HG03064 (cell line): ENCODE measurements around the gene CUTC.

Experiments
- ATAC-seq: cut with Tn5 transposase; IDR thresholded peaks from one replicate; pipeline ENCODE4 v1.9.1; 2021; ENCODE audit warnings: low read depth; ENCODE audit not compliant: unreplicated experiment

CUTC gene

DNA sequence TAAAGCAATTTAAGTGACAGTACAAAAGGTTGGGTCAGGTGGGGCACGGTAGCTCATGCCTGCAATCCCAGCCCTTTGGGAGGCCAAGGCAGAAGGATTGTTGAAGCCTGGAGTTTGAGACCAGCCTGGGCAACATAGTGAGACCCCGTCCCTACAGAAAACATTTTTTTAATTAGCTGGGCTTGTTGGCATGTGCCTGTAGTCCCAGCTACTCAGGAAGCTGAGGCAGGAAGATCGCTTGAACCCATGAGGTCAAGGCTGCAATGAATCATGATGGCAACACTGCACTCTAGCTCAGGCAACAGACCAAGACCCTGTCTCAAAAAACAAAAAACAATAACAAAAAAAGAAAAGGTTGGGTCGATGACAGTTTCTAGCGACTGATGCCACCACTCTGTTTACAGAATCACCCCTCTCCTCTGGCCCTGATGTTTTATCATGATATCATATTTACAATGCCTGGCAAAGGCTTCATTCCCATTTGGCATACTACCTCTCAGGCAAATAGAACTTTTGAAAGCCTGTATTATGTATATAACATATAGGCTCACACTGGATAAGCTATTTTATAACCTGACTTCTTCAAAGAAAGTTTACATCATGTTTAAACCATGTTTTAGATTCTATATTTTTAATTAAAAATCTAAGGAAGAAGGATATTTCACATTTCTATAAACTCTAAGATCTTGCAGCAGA lies 49.8 kb downstream of the CUTC start:
- no peak for ATAC-seq

DNA sequence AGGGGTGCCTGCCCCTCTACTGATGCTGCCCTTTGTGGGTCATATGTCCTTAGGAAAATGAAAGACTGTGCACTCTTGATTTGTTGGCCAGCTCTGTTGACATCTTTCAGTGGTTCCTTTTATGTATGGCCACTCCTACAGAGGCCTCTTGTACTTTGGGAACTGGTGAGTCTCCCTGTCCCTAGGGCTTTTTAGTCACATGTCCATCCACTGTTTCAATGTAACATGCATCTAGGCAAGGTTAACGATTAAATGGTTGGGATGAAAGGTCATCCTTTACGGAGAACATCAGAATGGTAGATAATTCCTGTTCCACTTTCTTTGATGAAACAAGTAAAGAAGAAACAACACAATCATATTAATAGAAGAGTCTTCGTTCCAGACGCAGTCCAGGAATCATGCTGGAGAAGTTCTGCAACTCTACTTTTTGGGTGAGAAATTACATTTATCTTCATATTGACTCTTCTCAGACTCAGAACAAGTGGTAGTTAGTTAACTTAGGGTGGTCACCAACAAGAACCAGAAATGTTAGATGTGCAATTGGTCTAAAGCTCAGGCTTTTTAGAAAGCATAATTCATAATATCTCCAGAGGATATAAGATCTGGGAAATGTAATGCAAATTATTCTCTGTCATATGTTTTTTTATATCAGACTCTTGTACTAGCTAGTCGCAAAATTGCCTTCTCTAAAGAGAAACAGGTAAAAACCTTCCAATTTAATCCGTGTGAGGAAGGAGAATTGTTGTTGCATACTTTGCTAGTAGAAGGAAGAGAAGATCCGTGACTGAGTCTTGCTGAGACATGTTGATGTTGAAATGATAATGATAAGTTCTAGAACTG lies 50.6 kb downstream of the CUTC start, which contains the start of gene ABCC2:
ABCC2 (plus strand) TSS at position 194 of the 840 bp plus-strand sequence; CDS start at position 399, 205 bp downstream.
- ATAC-seq = no peak

DNA sequence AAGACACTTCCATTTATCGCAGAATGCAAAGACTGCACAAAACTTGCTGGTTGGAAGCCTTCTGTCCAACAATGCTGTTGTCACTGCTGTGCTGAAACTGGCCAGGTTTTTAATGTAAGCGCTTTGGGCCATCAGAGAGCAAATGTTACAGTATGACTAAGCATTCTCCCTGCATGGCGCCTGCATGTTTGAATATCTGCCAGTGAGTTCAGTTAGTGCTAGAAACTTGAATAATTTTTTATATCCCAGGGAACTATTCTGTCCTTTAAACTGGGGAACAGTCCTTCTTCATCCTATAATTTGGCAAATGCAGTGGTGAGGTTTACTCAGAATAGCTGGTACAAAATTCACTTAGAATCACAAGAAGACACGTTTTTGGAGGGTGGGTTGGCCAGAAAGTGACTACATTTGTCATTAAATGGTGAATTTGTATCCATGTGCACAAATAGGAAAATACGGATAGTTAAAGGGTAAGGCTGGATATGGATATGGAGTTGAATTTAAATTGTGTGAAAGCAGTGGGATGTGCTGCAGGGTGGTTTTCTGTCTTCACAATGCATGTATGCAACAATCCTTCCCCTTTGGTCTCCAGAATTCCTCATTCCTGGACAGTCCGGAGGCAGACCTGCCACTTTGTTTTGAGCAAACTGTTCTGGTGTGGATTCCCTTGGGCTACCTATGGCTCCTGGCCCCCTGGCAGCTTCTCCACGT lies 52.1 kb downstream of the CUTC start:
- ATAC-seq = no peak

DNA sequence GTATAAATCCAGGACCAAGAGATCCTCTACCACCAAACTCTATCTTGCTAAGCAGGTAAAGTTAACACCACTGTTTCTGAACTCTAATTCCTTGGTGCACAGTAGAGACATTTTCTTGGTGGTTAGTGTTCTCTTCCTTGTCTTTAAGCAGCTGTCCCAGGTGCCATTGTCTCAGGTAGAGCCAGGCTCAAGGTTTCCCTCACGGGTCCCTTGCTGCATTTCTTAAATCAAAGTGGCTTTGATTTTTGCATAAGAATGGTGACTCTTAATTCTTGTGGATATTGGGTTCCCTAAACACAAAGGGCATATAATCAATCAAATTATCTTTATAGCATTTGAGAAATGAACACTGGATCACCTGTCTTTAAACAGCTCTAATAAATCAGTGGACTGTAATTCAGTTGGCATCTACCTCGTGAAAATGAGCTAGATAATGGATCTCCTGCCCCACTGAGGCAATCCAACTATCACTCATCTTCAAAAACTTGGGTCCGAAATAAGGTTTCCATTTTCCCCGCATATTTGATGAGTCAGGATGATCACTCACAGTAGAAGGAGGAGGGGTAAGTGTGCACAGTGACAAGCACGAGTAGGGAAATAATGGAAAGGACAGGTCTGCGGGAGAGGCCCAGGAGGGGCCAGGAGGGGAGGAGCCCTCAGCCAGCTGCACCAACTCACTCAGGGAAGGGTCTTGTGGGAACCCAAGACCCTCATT lies 52.9 kb downstream of the CUTC start:
- no peak for ATAC-seq

DNA sequence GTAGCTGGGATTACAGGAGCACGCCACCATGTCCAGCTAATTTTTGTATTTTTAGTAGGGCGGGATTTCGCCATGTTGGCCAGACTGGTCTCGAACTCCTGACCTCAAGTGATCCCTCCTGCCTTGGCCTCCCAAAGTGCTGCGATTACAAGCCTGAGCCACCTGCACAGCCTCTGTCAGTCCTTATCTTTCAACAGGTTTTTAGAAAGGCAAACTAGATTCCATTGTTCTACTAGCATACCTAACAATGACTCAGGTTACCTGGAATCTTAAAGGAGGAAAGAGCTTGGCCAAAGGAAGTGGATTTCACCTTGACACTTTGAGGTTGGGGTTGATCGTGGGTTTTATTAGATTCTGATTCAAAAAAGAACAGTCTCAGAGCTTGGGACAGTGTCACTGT lies 53.6 kb downstream of the CUTC start:
- no peak for ATAC-seq

DNA sequence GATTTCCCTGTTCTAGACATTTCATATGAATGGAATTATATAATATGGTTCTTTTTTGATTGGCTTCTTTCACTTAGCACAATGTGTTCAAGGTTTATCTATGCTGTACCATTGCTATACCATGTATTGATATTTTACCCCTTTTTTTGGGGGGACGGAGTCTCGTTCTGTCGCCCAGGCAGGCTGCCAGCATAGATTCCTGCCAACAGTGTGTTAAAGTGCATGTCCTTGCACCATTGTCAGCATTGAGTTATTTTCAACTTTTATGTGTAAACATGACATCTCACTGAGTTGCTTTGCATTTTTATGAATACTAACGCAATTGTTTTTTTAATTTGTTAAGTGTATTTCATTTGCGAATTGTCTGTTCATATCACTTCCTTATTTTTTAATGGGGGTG lies 55.3 kb downstream of the CUTC start:
- no peak for ATAC-seq

DNA sequence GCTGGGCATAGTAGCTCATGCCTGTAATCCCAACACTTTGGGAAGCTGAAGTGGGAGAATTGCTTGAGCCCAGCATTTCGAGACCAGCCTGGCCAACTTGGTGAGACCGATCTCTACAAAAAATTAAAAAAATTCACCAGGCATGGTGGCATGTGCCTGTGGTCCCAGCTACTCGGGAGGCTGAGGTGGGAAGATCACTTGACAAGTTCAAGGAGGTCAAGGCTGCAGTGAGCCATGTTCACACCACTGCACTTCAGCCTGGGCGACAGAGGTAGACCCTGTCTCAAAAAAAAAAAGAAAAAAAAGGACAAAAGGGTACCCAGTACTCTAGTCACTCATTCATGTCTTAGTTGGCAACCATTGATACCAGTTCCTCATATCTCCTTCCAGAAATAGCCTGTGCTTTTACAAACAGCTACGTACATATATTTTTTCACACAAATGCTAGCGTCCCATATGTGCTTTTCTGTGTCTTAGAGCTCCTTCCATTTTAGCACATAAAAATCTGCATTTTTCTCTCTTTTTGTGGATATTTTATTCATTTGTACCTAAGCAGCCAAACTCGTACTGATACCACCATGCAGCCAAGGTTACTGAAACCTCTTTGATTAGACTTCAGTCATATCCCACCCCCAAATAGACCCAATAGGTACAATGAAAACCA lies 55.9 kb downstream of the CUTC start:
- ATAC-seq = no peak

DNA sequence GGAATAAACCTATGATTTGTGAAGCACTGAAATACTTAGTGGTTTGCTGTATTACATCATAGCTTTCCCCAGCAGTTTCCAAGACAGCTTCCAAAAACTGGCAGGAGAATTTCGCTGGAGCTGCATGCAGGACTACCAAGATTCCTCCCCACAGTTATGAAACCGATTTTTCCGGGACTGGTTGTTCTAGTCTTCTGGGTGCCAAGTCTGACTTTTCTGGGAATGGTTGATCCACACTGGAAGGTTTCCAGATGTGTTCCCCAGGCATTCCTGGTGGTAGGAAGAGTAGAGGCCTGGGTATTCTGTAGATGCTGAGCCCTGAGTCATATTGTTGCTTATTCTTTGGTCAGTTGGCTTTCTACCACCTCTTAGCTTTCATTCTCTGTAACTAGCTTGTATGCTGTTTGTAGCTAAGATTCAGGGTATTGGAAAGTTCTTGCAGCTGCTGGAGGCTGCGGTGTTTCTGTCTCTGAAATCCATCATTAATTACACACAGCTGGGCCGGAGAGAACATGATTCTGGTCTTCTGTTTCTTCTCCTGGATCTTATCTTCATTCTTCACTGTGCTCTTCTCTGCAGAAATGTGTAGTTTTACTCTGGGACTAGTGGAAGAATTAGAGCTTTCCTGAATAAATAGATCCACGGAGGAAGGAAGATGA lies 56.7 kb downstream of the CUTC start:
- no peak for ATAC-seq

DNA sequence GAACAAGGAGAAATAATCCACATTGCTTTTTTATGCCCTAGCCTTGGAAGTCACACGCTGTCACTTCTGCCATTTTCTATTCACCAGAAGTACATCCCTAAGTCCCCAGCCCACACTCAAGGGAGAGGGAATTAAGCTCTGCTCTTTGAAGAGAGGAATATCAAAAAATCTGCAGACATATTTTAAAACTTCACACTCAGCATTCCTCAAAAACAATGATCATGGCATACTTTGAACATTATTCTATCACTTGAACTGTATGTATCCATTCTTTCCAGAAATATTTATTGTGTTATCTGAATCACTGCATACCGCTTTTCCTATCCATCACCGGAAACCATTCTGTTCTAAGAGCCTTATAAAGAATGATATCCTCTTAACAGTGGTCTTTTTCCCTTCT lies 59.8 kb downstream of the CUTC start:
- no peak for ATAC-seq

DNA sequence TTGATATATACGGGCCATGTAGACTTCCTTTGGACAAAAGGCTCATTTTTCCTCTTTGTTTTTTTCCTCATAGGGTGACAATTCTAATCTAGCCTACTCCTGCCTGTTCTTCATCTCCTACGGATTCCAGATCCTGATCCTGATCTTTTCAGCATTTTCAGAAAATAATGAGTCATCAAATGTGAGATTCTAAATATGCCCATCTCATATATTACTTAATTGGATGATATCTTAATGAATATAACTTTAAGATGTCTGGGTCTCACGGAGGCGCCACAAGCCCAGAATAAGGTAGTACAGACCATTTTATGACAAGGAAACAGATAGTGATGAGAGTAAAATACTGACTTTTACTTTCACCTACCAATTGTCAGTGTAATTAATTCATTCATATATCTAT lies 61.8 kb downstream of the CUTC start:
- ATAC-seq = no peak

DNA sequence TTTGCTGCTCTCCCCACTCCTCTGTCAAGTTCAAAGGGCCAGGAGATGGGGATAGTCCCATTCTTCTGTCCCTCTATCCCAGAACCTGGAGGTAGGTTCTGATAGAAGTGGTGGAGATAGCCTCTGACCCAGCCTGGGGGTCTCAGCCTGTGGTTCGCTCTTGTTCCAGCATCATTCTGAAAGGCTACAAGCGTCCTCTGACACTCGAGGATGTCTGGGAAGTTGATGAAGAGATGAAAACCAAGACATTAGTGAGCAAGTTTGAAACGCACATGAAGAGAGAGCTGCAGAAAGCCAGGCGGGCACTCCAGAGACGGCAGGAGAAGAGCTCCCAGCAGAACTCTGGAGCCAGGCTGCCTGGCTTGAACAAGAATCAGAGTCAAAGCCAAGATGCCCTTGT lies 64.9 kb downstream of the CUTC start:
- ATAC-seq = no peak

DNA sequence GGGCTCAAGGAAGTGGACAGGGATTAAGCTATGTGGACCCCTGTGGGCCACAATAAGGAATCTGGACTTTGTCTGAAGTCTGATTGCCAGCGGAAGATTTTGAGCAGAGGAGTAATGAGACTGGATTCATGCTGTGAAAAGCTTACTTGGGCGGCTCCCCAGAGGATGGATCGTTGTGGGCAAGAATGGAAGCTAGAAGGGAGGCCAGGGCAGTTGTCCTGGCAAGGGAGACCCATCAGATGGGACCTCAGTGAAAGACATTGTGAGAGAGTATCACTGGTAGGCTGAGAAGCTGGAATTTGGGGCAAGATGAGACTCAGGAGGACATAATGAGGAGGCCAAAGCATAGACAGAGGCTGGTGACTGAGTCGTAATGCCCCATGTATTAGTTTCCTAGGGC lies 66.0 kb downstream of the CUTC start:
- ATAC-seq = no peak

DNA sequence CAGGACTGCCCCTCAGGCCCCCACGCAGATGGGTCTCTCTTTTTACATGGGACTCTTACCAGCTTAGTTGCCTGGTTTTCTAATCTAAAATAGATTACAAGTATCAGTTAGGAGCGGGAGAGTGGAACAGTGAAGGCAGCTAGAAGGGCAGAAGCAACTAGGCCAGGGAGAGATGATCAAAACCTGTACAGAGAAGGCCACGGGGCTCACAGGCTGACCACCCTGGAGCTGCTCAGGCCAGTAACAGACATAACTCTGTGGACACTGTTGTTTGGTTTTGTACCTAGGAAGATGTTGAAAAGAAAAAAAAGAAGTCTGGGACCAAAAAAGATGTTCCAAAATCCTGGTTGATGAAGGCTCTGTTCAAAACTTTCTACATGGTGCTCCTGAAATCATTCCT lies 66.9 kb downstream of the CUTC start:
- ATAC-seq = no peak

DNA sequence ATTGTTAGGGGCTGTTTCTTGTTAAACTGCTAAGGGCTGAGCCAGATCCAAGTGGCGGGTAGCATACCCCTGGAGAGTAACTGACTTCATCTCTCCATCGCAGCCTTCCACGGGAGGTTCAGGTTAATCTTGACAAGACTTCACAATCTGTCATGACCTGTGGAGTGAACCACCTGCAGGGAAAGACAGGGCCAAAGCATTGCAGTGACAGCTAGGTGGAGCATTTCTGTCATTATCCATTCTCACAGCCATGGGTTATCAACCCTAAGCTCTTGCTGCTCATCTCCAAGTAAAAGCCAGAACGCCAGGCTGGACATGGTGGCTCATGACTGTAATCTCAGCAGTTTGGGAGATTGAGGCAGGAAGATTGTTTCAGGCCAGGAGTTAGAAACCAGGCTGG lies 67.6 kb downstream of the CUTC start:
- no peak for ATAC-seq

DNA sequence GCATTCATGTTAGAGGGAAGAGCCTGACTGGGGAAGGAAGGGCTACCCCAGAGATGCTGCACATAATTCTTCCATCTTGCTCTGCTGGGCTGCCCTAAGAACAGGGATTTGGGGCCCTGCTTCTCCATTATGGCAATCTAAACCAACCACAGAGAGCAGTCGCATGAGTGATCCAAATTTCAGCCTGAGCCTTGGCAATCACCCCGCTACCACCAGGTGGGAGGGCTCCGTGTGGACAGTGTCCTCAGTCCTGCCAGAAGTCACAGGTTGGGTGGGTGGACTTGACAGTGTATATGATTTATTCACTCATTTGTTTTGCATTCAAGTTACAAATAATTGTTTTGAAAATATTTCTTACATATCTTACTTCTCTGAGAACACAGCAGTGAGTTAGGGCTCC lies 72.4 kb downstream of the CUTC start:
- no peak for ATAC-seq

DNA sequence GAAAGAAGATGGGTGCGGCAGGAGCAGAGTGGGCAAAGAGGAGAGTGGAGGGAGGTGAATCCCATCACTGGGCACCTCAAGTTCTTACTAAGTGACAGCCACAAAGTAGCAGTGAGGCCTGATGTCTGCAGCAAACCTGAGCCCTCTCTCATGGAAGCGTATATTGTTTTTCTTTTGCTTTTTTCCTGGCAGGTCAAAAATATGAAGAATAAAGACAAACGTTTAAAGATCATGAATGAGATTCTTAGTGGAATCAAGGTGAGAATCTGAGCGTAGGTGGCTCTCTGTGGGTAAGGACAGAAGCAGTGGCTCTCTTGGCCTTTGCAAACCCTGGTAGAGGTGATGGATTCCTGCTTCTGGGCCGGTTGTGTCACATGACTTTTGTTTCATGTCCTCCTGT lies 73.2 kb downstream of the CUTC start:
- ATAC-seq = no peak
